ENCODE data around the gene FHOD3. TPM values are rescaled to one million over a fixed set of nuclear protein-coding genes. Genes with fewer than 3 reads are reported as not detected.

FHOD3 gene
- total RNA-seq, 2 experiments from 2014 or later = not detected

DNA sequence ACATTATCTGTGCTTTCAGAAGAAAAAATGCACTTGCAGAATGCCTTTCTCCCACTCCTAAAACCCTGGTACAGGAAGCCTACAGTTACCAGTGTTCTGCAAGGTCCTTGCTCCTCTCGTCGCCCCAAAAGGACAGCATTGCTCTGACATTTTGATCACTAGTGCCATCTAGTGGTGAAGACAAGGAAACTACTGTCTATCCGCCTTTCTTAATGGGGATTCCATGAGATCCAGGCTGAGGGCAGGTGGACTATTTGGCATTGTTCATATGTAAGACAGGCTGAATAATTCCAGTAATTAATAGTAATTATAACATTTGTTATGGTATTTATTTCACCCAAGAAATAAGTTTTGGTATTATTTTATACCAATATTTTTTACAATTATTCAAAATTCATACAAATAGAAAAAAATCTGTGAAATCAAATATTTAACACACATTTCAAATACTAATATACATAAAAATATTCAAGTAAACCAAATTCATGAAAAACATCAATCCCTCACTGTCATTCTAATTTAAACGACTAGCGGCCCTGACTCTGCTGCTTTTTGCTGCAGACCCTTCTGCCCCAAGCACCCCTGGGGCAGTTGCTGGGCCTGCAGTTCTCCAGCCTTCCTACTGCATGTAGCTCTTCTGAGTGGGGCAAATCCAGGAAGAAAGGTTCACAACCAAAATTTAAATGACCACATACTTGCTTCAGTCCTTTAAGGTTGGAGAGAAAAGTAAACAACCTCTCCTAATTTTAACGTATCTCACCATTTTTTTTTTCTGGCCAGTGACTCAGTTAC lies 512.3 kb downstream of the FHOD3 start:
- peak; percentile 33 for DNase-seq
- Mint-ChIP-seq H3K4me1 (ENCODE audit: low read depth) (peaks cover 11% of the 10 kb centered on the region), H3K4me3 (no peak overlapping the region), H3K36me3 (ENCODE audit: low read depth) (peaks cover 29% of the 10 kb centered on the region), H3K27ac (no peak overlapping the region), H3K9me3 (no peaks in the 10 kb centered on the region), H3K27me3 (no peaks in the 10 kb centered on the region)
- TF ChIP-seq, protein P1, sequence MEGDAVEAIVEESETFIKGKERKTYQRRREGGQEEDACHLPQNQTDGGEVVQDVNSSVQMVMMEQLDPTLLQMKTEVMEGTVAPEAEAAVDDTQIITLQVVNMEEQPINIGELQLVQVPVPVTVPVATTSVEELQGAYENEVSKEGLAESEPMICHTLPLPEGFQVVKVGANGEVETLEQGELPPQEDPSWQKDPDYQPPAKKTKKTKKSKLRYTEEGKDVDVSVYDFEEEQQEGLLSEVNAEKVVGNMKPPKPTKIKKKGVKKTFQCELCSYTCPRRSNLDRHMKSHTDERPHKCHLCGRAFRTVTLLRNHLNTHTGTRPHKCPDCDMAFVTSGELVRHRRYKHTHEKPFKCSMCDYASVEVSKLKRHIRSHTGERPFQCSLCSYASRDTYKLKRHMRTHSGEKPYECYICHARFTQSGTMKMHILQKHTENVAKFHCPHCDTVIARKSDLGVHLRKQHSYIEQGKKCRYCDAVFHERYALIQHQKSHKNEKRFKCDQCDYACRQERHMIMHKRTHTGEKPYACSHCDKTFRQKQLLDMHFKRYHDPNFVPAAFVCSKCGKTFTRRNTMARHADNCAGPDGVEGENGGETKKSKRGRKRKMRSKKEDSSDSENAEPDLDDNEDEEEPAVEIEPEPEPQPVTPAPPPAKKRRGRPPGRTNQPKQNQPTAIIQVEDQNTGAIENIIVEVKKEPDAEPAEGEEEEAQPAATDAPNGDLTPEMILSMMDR (IDR thresholded peaks at IDR 0.05) = peak; percentile 82
- ChIA-PET POLR2A (no interaction called here), CTCF (interaction anchor here (0.7 to 5.2 kb wide), 14 partner anchors 9 to 122 kb away, joined by 3 to 58 read pairs (median 6); partner anchors contain the start of genes KIAA1328 and TPGS2)
- ATAC-seq = peak; percentile 92
- intact Hi-C loops (cut with micrococcal nuclease) = loop anchor here (2.0 to 10.0 kb wide), 2 partner anchors 65 to 121 kb away; no protein-coding TSS in a partner anchor

DNA sequence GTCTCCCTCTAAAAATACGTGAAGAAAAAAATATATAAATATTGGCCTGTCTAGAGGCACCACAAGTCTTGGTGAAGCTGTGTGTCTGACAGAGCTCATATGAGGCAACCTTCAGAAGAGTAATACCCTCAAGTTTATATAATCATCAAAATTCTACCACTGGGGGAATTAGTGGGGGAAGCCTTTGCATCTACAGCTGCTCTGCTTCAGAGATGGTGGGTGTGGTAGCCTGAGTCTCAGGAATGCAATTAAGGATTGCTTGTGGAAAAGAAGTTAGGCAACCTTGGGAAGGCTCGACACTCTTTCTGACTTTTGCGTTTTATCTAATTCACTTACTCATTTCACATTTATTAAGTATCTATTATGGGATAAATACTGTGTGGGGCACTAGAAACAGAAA lies 513.9 kb downstream of the FHOD3 start:
- CTCF ChIA-PET = interaction anchor here (0.6 to 2.6 kb wide), 7 partner anchors 10 to 1229 kb away, joined by 3 to 22 read pairs (median 6); partner anchors contain the start of genes KIAA1328 and TPGS2
- Mint-ChIP-seq H3K4me1 (ENCODE audit: low read depth) (peaks cover 12% of the 10 kb centered on the region), H3K9me3 (no peaks in the 10 kb centered on the region), H3K27me3 (no peaks in the 10 kb centered on the region), H3K36me3 (ENCODE audit: low read depth) (peaks cover 18% of the 10 kb centered on the region), H3K4me3 (no peak overlapping the region), H3K27ac (no peak overlapping the region)
- no peak for ATAC-seq
- no peak for DNase-seq
- intact Hi-C loops (cut with micrococcal nuclease) = no loop called here
- TF ChIP-seq, protein P1 (IDR thresholded peaks at IDR 0.05) = no peak
- POLR2A ChIA-PET = no interaction called here

- CTCF ChIA-PET = interaction anchor here (0.6 to 2.6 kb wide), 3 partner anchors 11 to 1230 kb away, joined by 3 to 22 read pairs (median 3); no protein-coding TSS in a partner anchor
Measured at GRCh38 chr18:36811955-36812354, 514.4 kb downstream of the FHOD3 start.

GRCh38 chr18:36812678-36813077 lies 515.2 kb downstream of the FHOD3 start:
- H3K36me3 Mint-ChIP-seq (ENCODE audit: low read depth) = peaks cover 16% of the 10 kb centered on the region
- TF ChIP-seq, protein P1 (IDR thresholded peaks at IDR 0.05) = no peak
- POLR2A ChIA-PET = no interaction called here
- peaks cover 12% of the 10 kb centered on the region for H3K4me1 Mint-ChIP-seq (ENCODE audit: low read depth)
- no peaks in the 10 kb centered on the region for H3K9me3 Mint-ChIP-seq
- no peak overlapping the region for H3K4me3 Mint-ChIP-seq
- ATAC-seq (no peak), DNase-seq (no peak)
- no peaks in the 10 kb centered on the region for H3K27me3 Mint-ChIP-seq
- CTCF ChIA-PET = interaction anchor here (0.9 to 2.6 kb wide), 2 partner anchors 17 to 125 kb away, joined by 3 to 22 read pairs; no protein-coding TSS in a partner anchor
- no peak overlapping the region for H3K27ac Mint-ChIP-seq
- intact Hi-C loops (cut with micrococcal nuclease) = no loop called here

More at GRCh38 chr18:36811955-36812354, 514.4 kb downstream of the FHOD3 start:
- H3K36me3 Mint-ChIP-seq (ENCODE audit: low read depth) = peaks cover 18% of the 10 kb centered on the region
- ATAC-seq (no peak), DNase-seq (no peak)
- no peaks in the 10 kb centered on the region for H3K27me3 Mint-ChIP-seq
- POLR2A ChIA-PET = no interaction called here
- H3K27ac Mint-ChIP-seq = no peak overlapping the region
- H3K4me1 Mint-ChIP-seq (ENCODE audit: low read depth) = peaks cover 12% of the 10 kb centered on the region
- intact Hi-C loops (cut with micrococcal nuclease) = no loop called here
- no peaks in the 10 kb centered on the region for H3K9me3 Mint-ChIP-seq
- TF ChIP-seq, protein P1 (IDR thresholded peaks at IDR 0.05) = no peak
- H3K4me3 Mint-ChIP-seq = no peak overlapping the region
